Right renal pelvis (tissue), 4 donors: ENCODE data around the gene DPP9. TPM values are rescaled to one million over a fixed set of nuclear protein-coding genes. Genes with fewer than 3 reads are reported as not detected.

Source experiments
- DNase-seq, 4 donors: peaks; one replicate each; pipeline ENCODE4 v3.0.0-alpha.2; 2013; ENCODE audit warnings: low read depth in 4 of 4, low spot score in 3 of 4, missing footprints in 1 of 4
- polyA plus RNA-seq, 4 donors: library from polyadenylated mRNA; unstranded; fragments of 120-200 nt; gene quantifications; one replicate each; pipeline ENCODE4 v1.2.1, GENCODE V29; 2013; ENCODE audit not compliant: insufficient read length in 4 of 4

DPP9 gene
- polyA plus RNA-seq, 4 donors = 16.4 to 25.5 (median 21.9) TPM

DNA sequence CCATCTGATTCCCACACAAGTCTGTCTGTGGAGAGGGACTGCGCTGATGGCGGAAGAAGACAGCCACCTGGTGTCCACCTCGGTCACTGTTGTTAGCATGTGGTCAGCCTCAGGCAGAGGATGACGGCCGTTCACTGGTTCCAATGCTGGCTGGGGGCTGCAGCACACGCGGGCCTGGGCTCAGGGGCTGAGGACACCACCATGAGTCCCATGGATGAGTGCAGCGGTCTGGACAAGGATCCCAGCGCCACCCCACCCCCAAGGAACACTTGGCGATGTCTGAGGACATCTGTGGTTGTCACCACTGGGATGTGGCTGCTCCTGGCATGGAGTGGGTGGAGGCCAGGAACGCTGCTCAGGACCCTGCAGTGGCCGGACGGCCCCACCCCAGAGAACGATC, 10.9 kb downstream of the DPP9 start:
- no peak for DNase-seq

DNA sequence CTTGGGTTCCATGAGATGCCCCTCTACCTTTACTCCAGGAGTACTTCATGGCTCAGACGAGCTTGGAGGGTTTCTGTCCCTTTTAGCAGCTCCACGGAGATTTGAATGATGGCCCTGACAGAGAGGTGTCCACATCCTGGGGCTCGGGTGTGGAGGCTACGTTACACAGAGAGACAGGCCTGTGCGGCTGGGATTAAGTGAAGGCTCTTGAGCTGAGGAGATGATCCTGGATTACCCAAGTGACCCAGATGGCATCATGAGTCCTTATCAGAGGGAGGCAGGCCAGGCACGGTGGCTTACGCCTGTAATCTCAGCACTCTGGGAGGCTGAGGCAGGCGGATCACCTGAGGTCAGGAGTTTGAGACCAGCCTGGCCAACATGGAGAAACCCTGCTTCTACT, 12.4 kb downstream of the DPP9 start:
- no peak for DNase-seq

DNA sequence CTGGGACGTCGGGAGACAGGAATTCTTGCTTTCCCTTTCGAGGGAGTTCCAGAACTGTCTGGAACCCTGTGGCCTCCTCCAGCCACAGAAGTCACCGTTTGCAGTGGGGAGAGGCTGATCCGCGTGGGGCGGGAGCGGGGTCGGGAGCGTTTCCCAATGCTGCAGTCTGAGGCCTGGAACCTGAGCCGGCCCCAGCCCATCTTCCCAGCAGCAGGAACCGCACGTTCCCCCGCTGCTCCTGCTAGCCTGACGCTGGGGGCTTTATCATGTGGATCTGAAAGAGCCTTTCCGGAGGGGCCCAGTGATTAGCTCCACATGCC, 13.4 kb downstream of the DPP9 start:
- no peak for DNase-seq

DNA sequence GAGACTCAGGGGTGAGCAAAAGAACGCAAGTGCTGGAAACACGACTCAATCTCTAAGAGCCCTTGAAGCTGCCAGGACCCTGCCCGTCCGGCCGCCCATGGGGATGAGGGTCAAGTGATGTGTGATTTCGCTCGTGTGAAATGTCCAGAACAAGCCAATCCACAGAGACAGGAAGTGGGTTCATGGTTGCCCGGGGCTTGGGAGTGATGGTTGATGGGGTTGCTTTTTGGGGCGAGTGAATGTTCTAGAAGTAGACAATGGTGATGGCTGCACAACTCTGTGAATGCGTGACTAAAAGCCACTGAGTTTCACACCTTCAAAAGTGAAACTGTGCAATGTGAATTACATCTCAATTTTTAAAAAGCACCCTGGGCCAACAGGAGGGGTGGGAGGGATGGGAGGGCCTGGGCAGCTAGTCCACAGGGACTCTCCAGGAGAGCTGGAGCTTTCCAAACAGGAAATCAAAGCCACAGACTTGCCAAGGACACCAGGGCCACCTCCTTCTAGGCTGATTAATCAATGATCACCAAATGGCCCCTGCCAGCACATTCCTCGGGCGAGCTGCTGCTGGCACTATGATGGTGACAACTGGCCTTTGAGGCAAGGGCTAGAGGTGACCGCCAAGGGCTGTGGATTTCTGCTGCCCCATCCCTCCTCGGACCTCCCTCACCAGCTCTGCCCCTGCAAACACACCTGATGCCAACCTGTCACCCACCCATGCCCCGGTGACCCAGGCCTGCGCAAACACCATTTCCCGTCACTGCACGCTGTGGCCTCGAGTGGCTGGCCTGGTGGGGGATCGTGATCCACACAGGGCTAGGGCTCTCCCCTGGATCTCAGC, 14.0 kb downstream of the DPP9 start:
- no peak for DNase-seq

DNA sequence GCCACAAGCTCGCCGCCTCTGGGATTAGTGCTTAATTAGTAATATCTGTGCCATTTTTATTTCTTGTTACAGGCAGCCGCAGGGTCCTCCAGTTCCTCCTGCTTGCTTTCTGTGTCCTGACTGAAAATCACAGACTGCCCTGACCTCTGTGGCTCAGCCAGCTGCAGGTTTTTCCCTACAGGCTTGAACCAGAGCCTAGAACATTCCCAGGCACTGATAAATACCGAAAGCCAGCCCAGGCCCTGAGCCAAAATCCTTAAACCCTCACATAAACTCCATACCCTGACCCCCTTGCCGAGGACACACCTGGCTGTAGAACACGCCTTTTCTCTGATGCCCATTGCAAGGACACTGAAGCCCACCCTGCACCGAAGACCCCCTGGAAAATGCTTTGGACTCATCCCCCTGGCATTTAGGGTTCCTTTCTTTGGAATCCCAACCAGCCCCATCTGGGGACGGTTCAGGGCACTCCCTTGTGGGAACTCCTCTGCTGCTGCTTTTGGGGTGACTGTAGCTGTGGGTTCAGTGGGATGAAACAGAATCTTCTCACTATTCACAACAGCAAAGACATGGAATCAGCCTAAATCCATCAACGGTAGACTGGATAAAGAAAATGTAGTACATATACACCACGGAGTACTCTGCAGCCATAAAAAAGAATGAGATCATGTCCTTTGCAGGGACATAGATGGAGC, 15.5 kb downstream of the DPP9 start:
- no peak for DNase-seq

DNA sequence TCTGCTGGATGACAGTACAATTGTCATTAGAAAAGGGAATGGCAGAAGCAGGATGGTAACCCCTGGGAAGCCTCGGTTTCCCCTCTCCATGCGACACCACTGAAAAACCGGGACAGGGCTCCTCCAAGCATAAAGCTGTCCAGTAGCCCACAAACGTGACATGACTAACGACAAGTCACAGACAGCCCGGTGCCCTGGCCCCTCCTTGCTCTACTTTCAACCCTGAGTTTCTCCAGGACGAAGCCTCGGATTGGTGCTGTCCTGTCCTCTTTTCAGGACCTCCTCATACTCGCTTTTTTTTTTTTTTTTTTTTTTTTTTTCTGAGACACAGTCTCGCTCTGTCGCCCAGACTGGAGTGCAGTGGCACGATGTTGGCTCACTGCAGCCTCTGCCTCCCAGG, 16.3 kb downstream of the DPP9 start:
- DNase-seq = no peak

DNA sequence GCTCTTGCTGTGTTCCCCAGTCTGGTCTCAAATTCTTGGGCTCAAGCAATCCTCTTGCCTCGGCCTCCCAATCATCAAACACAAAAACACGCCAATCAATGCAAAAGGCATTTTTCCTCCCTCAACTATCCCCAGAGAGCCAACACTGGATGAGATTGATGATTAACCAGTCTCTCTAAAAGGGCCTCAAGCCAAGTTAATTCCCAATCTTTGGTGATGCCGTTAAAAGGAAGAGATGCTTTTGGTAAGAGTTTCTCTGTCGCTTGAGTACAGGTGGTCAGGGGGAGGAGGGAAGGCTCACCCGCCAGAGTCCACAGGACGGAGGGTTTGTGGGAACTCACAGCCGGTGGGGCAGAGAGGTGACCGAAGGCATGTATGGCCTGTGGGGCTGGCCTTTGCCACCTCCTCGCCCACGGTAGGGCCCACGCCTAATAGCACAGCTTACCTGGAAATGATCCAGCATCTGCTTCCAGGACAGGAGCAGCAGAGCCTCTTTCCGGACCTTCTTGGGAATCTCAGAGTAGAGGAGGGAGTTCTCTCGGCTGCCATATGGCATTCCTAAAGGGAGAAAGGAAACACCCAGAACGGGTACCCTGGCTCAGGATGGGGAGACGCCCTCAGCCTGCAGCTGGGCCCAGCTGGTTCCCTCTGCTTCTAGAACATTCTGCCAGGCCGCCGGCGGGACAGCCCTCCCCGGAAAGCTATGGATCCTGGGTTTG, 18.1 kb downstream of the DPP9 start:
- no peak for DNase-seq

DNA sequence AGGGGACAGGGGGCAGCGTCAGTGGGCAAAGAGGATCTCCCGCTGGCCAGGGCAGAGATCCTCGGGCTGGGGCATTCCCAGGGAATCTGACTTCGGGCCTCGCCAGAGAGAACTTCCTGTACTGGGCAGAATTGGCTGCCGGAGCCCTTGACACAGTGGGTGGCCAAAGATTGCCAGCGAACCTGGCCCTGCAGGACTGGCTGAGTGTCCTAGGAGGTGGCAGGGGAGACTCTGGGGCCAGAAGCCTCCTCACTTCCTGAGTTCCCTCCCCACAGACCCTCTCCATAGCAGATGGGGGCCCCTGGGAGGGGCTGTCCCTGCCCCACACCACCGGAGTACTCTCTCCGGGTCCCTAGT, 19.3 kb downstream of the DPP9 start:
- DNase-seq = no peak

DNA sequence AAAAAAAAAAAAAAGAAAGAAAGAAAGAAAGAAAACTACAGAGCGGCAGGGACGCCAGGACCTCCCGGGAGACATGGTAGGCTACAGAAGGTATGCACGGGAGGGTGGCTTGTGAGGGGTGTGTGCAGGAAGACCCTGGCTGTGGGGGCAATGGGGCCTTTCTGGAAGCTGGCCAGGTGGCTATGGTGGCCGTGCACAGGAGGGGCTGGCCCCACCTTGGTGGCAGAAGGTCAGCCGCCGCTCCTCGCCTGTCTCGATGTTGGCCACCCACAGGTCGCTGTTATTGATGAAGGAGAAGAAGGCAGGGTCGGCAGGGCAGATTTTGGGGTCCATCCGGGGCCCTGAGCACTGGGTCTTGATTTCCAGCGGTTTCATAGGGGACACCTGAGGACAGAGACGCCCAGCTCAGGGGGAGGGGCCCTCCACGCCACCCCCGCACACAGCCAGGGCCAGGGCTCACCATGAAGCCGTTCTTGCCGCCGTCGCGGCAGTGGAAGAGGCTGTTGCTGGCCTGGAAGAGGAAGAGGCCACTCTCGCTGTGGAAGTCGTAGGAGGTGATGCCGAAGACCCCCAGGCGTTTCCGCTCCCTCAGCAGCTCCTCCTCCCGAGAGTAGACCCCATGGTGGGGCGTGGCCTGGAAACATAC, 19.8 kb downstream of the DPP9 start:
- no peak for DNase-seq

DNA sequence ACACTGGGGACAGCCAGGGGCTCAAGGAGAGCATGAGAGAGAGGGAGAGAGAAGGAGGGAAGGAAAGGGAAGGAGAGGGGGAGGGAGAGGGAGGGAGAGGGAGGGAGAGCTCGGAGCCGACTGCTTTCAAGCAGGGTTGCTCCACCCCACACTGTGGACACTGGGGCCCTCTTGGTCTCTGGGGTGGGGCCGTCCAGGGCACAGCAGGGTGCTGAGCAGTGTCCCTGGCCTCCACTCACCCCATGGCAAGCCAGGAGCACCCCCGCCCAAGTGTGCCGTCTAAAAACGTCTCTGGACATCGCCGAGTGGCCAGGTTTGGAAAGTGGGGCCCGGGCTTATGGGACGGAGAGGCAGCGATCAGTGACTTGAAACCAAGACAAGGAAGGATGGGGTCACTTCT, 20.9 kb downstream of the DPP9 start:
- no peak for DNase-seq

DNA sequence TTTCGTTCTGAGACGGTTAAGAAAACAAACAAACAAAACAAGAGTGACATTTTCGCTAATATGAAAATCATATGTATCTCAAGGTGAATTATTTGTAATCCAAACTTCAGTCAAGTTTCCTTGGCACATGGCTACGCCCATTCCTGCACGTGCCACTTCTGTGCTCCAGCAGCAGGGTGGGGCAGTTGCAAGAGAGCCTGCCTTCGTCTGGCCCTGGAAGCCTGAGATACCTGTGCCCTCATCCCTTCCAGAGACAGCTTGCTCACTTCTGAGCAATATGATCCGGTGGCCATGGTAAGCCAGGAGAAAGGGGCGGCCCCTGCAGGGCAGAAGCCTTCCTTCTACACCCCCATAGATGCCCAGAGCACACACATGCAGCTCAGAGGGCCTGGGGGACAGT, 22.1 kb downstream of the DPP9 start:
- DNase-seq = no peak

DNA sequence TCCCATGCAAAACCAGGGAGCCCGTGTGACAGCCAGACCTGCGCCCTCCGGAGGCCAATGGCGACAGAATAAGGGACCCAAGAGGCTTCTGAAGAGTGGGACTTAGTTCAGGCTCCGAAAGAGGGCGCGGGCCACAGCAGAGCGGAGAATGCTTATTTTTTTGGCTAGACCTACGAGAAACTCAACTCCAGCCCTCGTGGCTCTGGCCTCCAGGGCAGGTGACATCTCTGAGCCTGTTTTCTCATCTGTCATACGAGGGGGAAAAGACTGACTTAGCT, 23.0 kb downstream of the DPP9 start:
- no peak for DNase-seq

DNA sequence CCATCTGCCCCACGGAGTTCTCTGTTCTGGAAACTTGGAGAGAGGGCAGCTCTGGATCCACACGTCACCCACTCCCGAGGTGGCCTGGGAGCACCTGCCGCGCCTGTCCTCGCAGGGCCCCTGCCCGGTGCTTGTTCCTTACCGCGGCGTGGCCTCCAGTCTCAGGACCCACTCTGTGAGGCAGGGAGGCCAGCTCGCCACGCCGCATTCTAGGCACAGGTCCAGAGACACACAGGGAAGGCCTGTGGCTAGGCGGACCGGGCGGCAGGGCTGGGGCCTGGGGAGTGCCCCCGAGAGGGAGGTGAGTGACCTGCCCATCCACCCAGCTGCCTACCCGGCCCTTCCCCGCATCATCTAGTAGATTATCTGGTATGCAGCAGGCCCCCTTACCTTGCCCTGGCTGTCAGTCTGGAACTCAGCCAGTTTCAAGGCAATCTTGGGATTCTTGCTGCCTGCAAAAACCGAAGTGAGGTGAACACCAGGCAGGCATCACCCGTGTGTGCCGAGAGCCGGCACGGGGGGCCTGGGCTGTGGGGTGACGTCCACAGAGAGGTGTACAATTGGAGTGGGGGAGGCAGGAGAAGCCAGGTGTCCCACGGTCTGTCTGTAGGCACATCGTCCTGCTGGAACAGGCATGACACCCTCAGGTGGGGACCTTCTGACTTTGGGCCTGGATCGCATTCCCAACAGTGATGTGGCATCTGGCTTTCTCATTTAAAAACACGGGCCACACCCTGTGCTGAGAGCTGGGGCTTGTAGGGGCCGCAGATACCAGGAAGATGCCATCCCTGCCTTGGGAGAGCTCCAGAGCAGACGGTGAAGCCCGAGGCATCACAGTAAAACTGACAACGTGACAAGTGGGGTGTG, 23.6 kb downstream of the DPP9 start:
- no peak for DNase-seq

DNA sequence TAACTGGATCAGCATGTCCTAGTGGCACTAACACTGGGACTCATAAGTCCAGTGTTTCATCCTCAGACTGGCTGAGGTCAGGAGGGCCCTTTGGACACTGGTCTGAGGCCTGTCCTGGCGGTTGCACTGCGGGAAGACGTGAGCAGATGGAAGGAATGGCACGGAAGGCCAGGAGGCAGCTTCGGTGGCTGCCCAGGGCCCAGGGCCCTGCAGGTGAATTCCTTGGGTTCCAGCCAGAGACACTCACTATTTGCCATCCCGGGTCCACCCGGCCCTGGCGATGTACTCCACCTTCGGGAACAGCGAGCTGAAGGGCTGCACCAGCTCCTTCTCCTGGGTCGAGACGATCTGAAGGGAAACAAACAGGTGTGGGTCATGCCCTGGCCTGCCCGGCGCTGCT, 26.3 kb downstream of the DPP9 start:
- DNase-seq = no peak

DNA sequence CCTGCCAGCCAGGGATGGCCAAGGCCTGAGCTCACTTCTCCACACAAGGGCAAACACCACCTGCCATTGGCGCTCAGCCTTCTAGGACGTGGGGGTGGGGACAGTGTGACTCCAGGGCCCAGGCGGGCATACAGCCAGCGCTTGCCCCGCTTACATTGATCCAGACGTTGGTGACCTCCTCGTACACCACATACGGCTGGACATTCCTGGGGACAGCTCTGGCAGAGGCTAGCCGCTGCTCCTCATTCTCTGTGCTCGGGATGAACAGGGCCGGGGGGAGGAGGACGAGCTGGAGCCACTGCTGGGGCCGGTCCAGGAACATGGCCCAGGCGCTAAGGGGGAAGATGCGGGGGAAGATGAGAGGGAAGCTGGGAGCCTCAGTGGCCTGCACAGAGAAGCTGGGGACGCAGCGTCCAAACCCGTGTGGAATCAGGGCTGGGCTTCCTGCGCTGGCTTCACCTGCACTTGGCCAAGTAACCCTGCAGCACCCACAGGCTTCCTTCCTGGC, 28.4 kb downstream of the DPP9 start:
- DNase-seq = no peak

DNA sequence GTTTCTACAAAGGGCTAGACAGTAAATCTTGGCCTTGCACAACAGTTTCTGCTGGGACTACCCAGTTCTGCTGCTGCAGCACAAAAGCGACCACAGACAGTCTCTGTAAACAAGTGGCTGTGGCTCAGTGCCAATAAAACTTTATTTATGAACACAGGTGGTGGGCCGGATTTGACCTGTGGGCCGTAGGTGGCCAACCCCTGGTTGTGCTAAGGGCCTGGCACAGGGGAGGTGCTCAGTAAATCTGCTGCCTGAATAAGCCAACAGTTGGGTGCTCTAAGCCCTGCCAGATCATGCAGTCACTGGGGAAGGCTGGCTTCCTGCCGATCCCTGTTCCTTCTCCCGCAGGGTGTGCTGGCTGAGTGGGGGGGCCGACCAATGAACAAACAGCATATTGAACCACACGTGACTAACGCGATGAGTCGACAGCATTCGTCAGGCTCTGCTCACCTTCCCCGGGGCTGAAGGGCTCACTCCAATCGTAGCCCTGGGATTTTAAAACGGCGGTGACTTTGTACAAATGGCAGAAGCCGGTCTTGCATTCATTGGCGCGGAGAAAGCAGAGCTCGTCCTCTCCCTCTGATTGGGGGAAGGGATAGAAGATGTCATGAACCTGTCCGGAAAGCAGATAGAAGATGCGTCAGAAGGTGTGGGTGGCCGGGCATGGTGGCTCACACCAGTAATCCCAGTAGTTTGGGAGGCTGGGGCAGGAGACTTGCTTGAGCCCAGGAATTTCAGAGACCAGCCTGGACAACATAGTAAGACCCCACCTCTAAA, 29.2 kb downstream of the DPP9 start:
- no peak for DNase-seq

DNA sequence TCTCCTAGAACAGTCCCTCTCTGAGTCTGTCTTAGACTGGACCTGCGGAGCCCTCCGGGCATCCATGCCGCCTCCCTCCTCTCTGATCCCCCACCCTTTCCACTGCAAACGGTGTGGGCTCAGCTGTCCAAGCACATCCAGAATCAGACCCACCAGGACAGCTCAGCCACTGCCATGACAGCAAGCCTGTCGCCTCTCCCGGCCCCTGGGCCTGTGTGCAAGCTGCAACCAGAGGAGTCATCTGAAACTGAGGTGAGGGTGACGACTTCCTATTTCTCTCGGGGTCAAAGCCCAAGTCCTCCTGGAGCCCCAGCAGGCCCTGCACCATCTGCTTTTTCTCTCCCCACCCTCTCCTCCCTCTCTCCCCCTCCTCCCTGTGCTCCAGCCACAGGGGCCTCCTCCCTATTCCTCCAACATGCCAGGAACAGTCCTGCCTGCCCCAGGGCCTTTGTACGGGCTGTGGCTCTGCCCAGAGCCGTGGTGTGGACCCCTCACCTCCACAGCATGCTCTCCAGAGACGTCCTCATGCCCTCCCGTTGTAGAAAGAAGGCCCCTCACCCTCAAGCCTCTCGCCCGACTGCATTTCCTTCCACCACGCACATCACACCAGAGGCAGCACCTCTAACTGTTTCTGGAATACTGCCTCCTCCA, 30.0 kb downstream of the DPP9 start:
- DNase-seq = no peak

DNA sequence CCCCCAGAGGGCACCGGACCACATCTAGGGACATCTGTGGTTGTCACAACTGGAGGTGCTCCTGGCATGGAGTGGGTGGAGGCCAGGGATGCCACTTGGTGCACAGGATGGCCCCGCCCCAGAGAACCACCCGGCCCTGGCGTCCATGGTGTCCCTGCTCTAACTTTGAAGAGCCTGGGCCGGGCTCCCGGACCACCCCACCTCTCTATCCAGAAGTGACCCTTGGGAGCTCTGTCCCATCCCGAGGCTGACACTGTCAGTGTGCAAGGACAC, 30.6 kb downstream of the DPP9 start:
- DNase-seq = no peak

DNA sequence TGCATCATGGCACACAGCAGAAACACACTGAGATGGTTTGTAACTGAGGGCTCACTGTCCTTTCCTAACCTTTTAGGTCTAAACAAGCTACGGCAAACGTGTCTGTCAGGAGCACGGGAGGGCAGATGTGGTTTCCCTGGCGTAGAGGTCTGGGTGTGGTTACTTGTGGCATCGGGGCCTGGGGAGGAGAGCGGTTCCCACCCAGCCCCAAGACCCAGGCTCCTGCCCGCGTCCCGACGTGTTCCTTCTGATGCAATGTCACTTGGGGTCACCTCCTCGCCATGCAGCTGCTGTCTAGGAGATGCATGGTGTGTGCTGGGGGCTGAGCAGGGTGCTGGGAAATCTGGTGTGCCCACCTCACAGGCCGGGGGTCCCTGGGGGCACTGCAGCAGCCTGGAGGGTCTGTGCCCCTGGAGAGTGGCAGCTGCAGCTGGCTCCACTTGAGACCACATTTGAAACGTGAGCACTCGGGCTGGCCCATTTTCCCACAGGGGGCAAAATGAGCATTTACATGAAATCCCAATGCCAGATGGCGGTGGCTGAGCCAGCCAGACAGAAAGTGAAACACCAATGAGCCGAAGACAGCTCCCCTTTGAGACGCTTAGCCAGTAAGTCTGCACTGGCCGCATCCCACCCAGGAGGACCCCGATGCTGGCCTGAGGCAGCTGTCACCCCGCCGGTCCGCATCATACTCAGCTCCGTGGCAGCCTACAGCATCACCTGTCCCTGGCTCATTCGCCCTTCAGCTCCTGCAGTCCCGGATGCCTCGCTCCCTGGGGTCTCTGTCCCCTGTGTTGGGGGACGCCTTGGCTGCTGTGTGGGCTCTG, 31.2 kb downstream of the DPP9 start:
- DNase-seq = no peak
